Esophagus squamous epithelium (tissue), 5 donors: ENCODE measurements around the gene LTB. TPM values are rescaled to one million over a fixed set of nuclear protein-coding genes. Genes with fewer than 3 reads are reported as not detected.
A peak's percentile ranks its signal among the peaks of the same experiment; 100 is the strongest.

ENCODE experiments used
- DNase-seq: peaks from one replicate; lab custom pipeline; 2025; lab: John Stamatoyannopoulos, UW
- H3K27ac ChIP-seq, 4 donors: fragments of 200-600 bp; sonication (generic); one replicate each; pipeline ENCODE4 v1.5.1; 2016 to 2019; ENCODE audit warnings: mild to moderate bottlenecking in 1 of 4
- H3K27me3 ChIP-seq, 4 donors: fragments of 200-600 bp; sonication (generic); 1 replicate in 3 of 4; 2 replicates in 1 of 4; pipeline versions ENCODE4 v1.5.1 to v1.6.0; 2017 to 2021; ENCODE audit warnings: antibody characterized with exemption in 1 of 4
- H3K36me3 ChIP-seq, 3 donors: fragments of 200-600 bp; sonication (generic); one replicate each; pipeline ENCODE4 v1.5.1; 2016 to 2019
- H3K4me1 ChIP-seq, 3 donors: fragments of 200-600 bp; sonication (generic); one replicate each; pipeline ENCODE4 v1.5.1; 2017 to 2019
- H3K4me3 ChIP-seq, 4 donors: fragments of 200-600 bp; sonication (generic); 1 replicate in 3 of 4; 2 replicates in 1 of 4; pipeline ENCODE4 v1.5.1; 2016 to 2019; ENCODE audit warnings: mild to moderate bottlenecking in 2 of 4, moderate library complexity in 1 of 4
- H3K9me3 ChIP-seq, 3 donors: fragments of 200-600 bp; sonication (generic); one replicate each; pipeline ENCODE4 v1.5.1; 2016 to 2019
- POLR2A ChIP-seq, 4 donors: fragments of 450-650 bp; IDR thresholded peaks; one replicate each; pipeline ENCODE4 v1.6.1; 2017; ENCODE audit warnings: antibody characterized with exemption in 4 of 4, mild to moderate bottlenecking in 4 of 4, moderate library complexity in 3 of 4
- WGBS, 2 donors: methylation state at CpG; one replicate each; pipeline ENCODE4 v1.1.5; 2018; 5-methylcytosine and 5-hydroxymethylcytosine counted together
- intact Hi-C: fragments of 100-400 bp; cut with DNase I; formaldehyde crosslinking; loops from one replicate; pipeline ENCODE4 v1.15.0; 2022
- total RNA-seq, 4 donors: library from RNA; depleted of rRNA; stranded (reverse); fragments of >200 nt; gene quantifications; one replicate each; pipeline ENCODE4 v1.1.0, GENCODE V29; 2016
- TF ChIP-seq, protein P1 (sequence below), 6 experiments: fragments of 450-650 bp in 4 of 6; fragments of 200-600 bp in 2 of 6; sonication (generic) in 2 of 6; IDR thresholded peaks; one replicate each; pipeline ENCODE4 v1.5.1; 2016 to 2019; ENCODE audit warnings: antibody characterized with exemption in 6 of 6, mild to moderate bottlenecking in 4 of 6, moderate library complexity in 4 of 6
- donor health status: DM: yes; HTN: yes; CAD: no.

The LTB gene
- total RNA-seq, 4 donors from 2014 or later: 0.53 to 2.3 (median 1.1) TPM

- no peaks in the 10 kb centered on the region for H3K9me3 ChIP-seq
- H3K4me1 ChIP-seq: peaks cover 11 to 35% (median 14%) of the 10 kb centered on the region in 3 donors
- H3K4me3 ChIP-seq: peak overlapping the region; percentile 80 to 98 (median 86)
- no peak for DNase-seq
- H3K36me3 ChIP-seq: peaks cover 33 to 38% (median 34%) of the 10 kb centered on the region in 3 donors
- WGBS, 2 donors: 15 to 20% methylated on average over 4 of the region's 4 CpGs
- peak overlapping the region; percentile 97 to 99 (median 98) for H3K27ac ChIP-seq
- TF ChIP-seq, protein P1, sequence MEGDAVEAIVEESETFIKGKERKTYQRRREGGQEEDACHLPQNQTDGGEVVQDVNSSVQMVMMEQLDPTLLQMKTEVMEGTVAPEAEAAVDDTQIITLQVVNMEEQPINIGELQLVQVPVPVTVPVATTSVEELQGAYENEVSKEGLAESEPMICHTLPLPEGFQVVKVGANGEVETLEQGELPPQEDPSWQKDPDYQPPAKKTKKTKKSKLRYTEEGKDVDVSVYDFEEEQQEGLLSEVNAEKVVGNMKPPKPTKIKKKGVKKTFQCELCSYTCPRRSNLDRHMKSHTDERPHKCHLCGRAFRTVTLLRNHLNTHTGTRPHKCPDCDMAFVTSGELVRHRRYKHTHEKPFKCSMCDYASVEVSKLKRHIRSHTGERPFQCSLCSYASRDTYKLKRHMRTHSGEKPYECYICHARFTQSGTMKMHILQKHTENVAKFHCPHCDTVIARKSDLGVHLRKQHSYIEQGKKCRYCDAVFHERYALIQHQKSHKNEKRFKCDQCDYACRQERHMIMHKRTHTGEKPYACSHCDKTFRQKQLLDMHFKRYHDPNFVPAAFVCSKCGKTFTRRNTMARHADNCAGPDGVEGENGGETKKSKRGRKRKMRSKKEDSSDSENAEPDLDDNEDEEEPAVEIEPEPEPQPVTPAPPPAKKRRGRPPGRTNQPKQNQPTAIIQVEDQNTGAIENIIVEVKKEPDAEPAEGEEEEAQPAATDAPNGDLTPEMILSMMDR (IDR thresholded peaks at IDR 0.05): no peak
- no peak for TF ChIP-seq POLR2A (IDR thresholded peaks at IDR 0.05)
- H3K27me3 ChIP-seq: no peaks in the 10 kb centered on the region
- intact Hi-C loops: no loop called here
These were observed 39.8 kb upstream of the LTB start for GRCh38 chr6:31621991-31622390.

DNA sequence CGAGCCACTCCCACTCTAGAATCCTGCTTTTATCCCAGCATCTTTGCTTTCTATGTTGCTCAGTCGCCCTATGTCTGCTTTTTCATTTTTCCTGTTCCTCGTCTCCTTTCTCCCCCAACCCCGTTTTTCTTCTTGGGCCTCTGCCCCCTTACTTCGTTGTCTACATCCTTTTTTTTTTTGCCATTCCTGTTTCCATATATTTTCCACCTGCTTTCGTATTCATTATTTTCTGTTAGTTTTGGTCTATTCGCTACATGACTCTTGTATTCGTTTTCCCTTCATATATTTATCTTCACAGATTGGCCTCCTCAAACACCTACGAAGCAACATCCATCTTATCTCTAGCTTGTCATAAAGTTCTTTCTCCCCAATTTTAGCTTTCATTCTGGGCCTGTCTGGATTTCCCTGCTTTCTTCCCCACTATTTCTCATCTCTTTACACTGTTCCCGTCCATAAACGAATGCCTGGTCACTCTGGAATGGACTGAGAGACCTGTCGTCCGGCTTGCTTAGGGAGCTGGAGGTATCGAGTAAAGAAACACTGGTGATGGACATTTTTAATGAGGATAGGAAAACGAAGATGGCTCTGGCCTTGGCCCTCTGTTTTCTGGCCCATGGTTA, 39.2 kb upstream of the LTB start:
- H3K9me3 ChIP-seq: no peaks in the 10 kb centered on the region
- peak overlapping the region; percentile 80 to 98 (median 86) for H3K4me3 ChIP-seq
- TF ChIP-seq POLR2A (IDR thresholded peaks at IDR 0.05): no peak
- TF ChIP-seq, protein P1 (IDR thresholded peaks at IDR 0.05): no peak
- 3 to 6% methylated on average over 15 of the region's 15 CpGs for WGBS, 2 donors
- DNase-seq: no peak
- peaks cover 11 to 35% (median 14%) of the 10 kb centered on the region in 3 donors for H3K4me1 ChIP-seq
- intact Hi-C loops: no loop called here
- no peaks in the 10 kb centered on the region for H3K27me3 ChIP-seq
- peak overlapping the region; percentile 97 to 99 (median 98) for H3K27ac ChIP-seq
- peaks cover 27 to 32% (median 28%) of the 10 kb centered on the region in 3 donors for H3K36me3 ChIP-seq

DNA sequence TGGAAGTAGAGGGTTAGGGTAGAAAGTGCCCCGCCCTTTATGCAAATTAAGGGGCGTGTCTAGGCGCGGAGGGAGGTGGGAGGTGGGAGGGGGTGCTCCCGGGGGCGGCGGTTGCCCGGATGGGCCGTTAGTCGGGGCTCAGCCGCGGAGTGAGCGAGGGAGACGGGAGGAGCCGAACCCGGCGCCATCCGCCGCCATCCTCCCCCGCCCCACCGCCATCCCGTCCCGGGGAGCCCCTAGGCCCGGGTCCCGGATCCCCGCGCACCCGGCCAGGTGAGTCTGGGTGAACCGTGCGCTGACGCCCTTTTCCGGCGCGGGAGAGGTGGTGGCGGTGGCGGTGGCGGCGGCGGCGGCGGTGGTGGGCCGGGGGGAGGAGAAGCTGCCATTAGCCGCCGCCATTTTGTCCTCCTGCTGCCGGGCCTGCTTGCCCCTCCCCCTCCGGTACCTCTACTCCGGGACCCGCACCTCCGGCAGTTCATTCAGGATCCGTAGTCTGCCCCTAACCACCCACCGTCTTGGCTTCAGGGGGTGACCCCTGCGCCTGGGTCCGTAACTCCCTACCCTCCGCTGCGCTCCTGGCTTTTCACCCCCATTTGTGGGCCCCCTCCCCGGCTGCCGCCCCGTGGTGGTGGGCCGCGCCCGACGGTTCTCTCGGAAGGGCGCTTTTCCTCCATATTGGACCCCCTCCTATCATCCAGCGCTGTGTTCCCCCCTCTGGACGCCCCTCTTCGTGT, 38.5 kb upstream of the LTB start, which contains the start of gene PRRC2A:
Gene PRRC2A (plus strand): TSS at position 130 of the 734 bp plus-strand sequence. CDS start 2,075 bp downstream, outside the sequence.
- no peak for DNase-seq
- H3K4me3 ChIP-seq: peak within 1 kb of the TSS; percentile 80 to 98 (median 86)
- peak in 3 of 4 donors; percentile 52 to 77 (median 75) for TF ChIP-seq POLR2A (IDR thresholded peaks at IDR 0.05)
- TF ChIP-seq, protein P1 (IDR thresholded peaks at IDR 0.05): no peak
- no peaks in the 10 kb centered on the region for H3K27me3 ChIP-seq
- H3K27ac ChIP-seq: peak within 1 kb of the TSS; percentile 97 to 99 (median 98)
- WGBS, 2 donors: 1 to 6% methylated on average over 15 to 25 of the region's 67 CpGs
- peaks cover 11 to 35% (median 14%) of the 10 kb centered on the region in 3 donors for H3K4me1 ChIP-seq
- no peaks in the 10 kb centered on the region for H3K9me3 ChIP-seq
- intact Hi-C loops: no loop called here
- peaks cover 20 to 26% (median 24%) of the 10 kb centered on the region in 3 donors for H3K36me3 ChIP-seq

GRCh38 chr6:31619805-31620585, 37.8 kb upstream of the LTB start:
- DNase-seq: peak; percentile 94
- H3K36me3 ChIP-seq: peaks cover 13 to 18% (median 16%) of the 10 kb centered on the region in 3 donors
- H3K4me1 ChIP-seq: peaks cover 11 to 35% (median 14%) of the 10 kb centered on the region in 3 donors
- H3K27ac ChIP-seq: peak overlapping the region; percentile 97 to 99 (median 98)
- no peaks in the 10 kb centered on the region for H3K9me3 ChIP-seq
- no peaks in the 10 kb centered on the region for H3K27me3 ChIP-seq
- TF ChIP-seq POLR2A (IDR thresholded peaks at IDR 0.05): peak in 3 of 4 donors; percentile 85 to 91 (median 88)
- TF ChIP-seq, protein P1 (IDR thresholded peaks at IDR 0.05): peak in 3 of 6 experiments; percentile 13 to 26 (median 25)
- intact Hi-C loops: no loop called here
- H3K4me3 ChIP-seq: peak overlapping the region; percentile 80 to 98 (median 86)
- 0% methylated on average over 48 to 50 of the region's 50 CpGs for WGBS, 2 donors
